Mesothelial cell of epicardium (in vitro differentiated cells): ENCODE results near the gene CADM1. TPM values are rescaled to one million over a fixed set of nuclear protein-coding genes. Genes with fewer than 3 reads are reported as not detected.

ENCODE experiments used
- DNase-seq, 2 experiments: peaks; one replicate each; pipeline ENCODE4 v3.0.0; 2021; ENCODE audit warnings: low spot score in 2 of 2; ENCODE audit not compliant: unreplicated experiment in 2 of 2
- H3K27ac Mint-ChIP-seq: 2 replicates; pipeline ENCODE4 v1.8.0; 2021; ENCODE audit warnings: mixed read lengths
- H3K27me3 Mint-ChIP-seq: 2 replicates; pipeline ENCODE4 v1.8.0; 2021; ENCODE audit warnings: low read depth, mixed read lengths
- H3K36me3 Mint-ChIP-seq: 2 replicates; pipeline ENCODE4 v1.8.0; 2021; ENCODE audit warnings: mixed read lengths
- H3K4me1 Mint-ChIP-seq: 2 replicates; pipeline ENCODE4 v1.8.0; 2021; ENCODE audit warnings: mixed read lengths
- H3K4me3 Mint-ChIP-seq: 2 replicates; pipeline ENCODE4 v1.8.0; 2021; ENCODE audit warnings: mild to moderate bottlenecking, moderate library complexity, mixed read lengths
- H3K9me3 Mint-ChIP-seq: 2 replicates; pipeline ENCODE4 v1.8.0; 2021; ENCODE audit warnings: mixed read lengths
- total RNA-seq: library from RNA; stranded (reverse); gene quantifications from 3 replicates; pipeline ENCODE4 v1.2.1, GENCODE V29; 2021
- TF ChIP-seq, protein P1 (sequence below): fragments of 200-600 bp; sonication (generic); IDR thresholded peaks from one replicate; pipeline ENCODE4 v1.5.0; 2021; ENCODE audit warnings: antibody characterized with exemption; ENCODE audit not compliant: unreplicated experiment

Gene CADM1
- total RNA-seq, 1 donor from 2014 or later: 60.9 TPM

DNA sequence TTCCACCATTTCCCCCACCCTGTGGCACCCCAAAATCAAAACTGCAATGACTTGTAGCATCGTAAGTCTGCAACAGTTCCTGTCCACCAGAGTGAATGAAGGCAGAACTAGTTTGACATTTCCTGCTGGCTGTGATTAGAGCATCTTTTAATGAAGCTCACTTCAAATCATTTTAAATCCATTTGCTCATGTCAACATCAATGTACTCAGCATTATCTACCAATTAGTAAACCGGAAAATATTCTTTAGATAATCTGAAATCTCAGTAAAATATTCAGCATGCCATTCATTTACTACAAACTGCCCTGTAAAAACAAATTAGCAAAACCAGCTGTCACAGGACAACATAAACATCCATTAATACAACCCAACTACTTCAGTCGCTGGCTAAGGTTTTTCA, 38.1 kb downstream of the CADM1 start:
- no peak for DNase-seq
- H3K36me3 Mint-ChIP-seq: no peaks in the 10 kb centered on the region
- H3K4me3 Mint-ChIP-seq: no peak overlapping the region
- H3K27ac Mint-ChIP-seq: no peak overlapping the region
- H3K4me1 Mint-ChIP-seq: peaks cover 13% of the 10 kb centered on the region
- TF ChIP-seq, protein P1, sequence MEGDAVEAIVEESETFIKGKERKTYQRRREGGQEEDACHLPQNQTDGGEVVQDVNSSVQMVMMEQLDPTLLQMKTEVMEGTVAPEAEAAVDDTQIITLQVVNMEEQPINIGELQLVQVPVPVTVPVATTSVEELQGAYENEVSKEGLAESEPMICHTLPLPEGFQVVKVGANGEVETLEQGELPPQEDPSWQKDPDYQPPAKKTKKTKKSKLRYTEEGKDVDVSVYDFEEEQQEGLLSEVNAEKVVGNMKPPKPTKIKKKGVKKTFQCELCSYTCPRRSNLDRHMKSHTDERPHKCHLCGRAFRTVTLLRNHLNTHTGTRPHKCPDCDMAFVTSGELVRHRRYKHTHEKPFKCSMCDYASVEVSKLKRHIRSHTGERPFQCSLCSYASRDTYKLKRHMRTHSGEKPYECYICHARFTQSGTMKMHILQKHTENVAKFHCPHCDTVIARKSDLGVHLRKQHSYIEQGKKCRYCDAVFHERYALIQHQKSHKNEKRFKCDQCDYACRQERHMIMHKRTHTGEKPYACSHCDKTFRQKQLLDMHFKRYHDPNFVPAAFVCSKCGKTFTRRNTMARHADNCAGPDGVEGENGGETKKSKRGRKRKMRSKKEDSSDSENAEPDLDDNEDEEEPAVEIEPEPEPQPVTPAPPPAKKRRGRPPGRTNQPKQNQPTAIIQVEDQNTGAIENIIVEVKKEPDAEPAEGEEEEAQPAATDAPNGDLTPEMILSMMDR: no peak
- peaks cover 5% of the 10 kb centered on the region for H3K27me3 Mint-ChIP-seq
- no peaks in the 10 kb centered on the region for H3K9me3 Mint-ChIP-seq

DNA sequence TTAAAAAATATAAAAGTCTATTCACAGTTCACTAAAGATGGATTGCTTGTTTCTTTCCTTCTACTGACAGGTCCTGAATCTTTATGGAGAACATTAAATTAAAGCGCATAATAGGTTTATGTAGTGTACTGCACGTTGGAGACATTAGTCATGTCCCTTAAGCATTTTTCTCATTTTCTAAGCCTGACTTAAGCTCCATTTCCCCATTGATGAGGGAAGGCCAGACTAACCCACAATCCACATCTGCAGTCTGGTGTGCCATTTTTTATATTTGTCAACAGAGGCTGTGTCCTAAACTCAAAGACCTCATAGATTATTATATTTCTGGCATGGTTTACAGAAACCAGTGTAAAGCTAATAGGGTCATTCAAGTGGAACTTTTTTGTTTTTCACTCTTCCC, 39.9 kb downstream of the CADM1 start:
- no peaks in the 10 kb centered on the region for H3K9me3 Mint-ChIP-seq
- peaks cover 21% of the 10 kb centered on the region for H3K4me1 Mint-ChIP-seq
- no peak overlapping the region for H3K4me3 Mint-ChIP-seq
- H3K27ac Mint-ChIP-seq: no peak overlapping the region
- no peaks in the 10 kb centered on the region for H3K36me3 Mint-ChIP-seq
- peaks cover 5% of the 10 kb centered on the region for H3K27me3 Mint-ChIP-seq
- TF ChIP-seq, protein P1: no peak
- DNase-seq: no peak

DNA sequence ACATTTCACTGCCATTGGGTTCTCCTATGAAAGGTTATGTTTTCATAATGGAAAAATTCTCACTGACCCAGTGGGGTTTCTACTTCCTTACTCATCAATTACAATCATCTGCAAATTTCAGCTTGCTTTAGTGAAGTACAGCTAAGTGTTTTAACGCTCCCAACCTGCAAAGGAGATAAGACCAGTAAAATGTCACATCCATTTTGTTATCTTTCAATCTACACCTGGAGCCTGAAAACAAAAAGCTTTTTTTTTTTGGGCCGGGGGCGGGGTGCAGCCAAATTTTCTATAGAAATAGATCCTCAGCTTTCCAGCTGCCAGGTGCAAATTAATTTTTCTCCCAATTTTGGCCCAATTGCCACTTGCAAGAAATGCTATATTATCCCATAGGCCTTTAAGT, 40.6 kb downstream of the CADM1 start:
- H3K27me3 Mint-ChIP-seq: peaks cover 5% of the 10 kb centered on the region
- TF ChIP-seq, protein P1: no peak
- no peaks in the 10 kb centered on the region for H3K9me3 Mint-ChIP-seq
- H3K36me3 Mint-ChIP-seq: no peaks in the 10 kb centered on the region
- H3K4me1 Mint-ChIP-seq: peaks cover 24% of the 10 kb centered on the region
- H3K4me3 Mint-ChIP-seq: no peak overlapping the region
- DNase-seq: no peak
- H3K27ac Mint-ChIP-seq: no peak overlapping the region

DNA sequence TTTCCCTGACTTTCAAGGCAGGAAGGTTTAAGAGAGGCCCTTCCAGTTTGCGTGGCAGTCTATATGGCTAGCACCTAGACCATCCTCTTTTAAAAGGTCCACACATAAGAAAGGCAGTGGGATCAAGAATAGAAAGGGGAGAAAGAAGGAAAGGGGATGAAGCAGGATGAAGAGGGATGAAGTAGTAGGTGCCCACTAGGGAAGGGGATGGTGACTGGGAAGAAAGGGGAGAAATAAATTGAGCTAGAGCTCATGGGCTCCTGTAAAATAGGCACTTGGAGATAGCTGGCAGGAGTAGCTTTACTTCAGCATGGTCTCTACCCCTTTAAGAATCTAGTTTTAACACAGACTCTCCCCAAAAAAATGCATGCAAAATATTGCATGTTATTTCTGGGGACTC, 41.5 kb downstream of the CADM1 start:
- no peaks in the 10 kb centered on the region for H3K9me3 Mint-ChIP-seq
- no peak overlapping the region for H3K27ac Mint-ChIP-seq
- no peaks in the 10 kb centered on the region for H3K36me3 Mint-ChIP-seq
- peaks cover 24% of the 10 kb centered on the region for H3K4me1 Mint-ChIP-seq
- no peak overlapping the region for H3K4me3 Mint-ChIP-seq
- peaks cover 5% of the 10 kb centered on the region for H3K27me3 Mint-ChIP-seq
- TF ChIP-seq, protein P1: no peak
- DNase-seq: no peak

DNA sequence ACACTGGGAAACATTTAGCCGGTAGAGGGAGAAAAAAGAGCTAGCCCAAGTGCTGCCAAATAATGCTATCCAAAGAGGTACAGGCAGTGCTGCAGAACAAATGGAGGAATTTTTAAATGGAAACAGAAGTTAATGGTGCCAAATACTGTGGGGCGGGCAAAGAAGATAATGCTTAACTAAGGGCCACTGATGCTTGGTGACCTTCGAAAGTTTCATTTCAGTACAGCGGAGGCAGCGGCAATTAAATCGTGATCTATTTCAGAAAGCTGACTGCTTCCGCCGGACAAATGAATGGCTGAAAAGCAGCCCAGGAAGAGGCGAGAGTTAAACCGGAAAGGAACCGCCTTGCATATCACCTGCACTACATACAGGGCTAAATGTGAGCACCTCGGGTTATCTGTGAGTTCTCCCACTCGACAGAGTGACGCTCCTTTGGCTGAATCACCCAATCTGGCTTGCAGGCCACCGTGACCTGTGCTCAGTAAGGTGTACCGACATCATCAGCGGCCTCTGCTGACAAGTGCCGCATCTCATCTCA, 42.1 kb downstream of the CADM1 start:
- Mint-ChIP-seq H3K9me3 (no peaks in the 10 kb centered on the region), H3K4me1 (peaks cover 24% of the 10 kb centered on the region), H3K27ac (no peak overlapping the region), H3K4me3 (no peak overlapping the region), H3K36me3 (no peaks in the 10 kb centered on the region), H3K27me3 (peaks cover 5% of the 10 kb centered on the region)
- no peak for DNase-seq
- TF ChIP-seq, protein P1: no peak

DNA sequence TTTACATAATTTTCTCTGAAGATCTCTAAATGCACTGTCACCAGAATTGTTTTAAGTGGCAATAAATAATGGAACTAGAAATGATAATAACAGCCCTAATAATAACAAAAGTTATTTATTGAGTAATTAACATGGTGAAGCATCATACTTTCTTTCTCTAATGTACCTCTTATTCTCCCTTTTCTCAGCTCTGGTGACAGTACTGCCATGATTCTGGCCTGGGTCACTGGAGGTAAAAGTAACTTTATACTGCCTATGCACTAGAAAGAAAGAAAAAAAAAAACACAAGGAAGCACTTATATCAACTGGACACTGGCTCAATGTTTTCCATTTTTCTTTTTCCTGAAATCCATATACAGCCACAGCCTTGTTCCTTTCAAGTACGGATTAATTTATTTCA, 43.7 kb downstream of the CADM1 start:
- no peaks in the 10 kb centered on the region for H3K9me3 Mint-ChIP-seq
- H3K27me3 Mint-ChIP-seq: peaks cover 5% of the 10 kb centered on the region
- no peak overlapping the region for H3K4me3 Mint-ChIP-seq
- no peaks in the 10 kb centered on the region for H3K36me3 Mint-ChIP-seq
- no peak overlapping the region for H3K27ac Mint-ChIP-seq
- TF ChIP-seq, protein P1: no peak
- DNase-seq: no peak
- peaks cover 25% of the 10 kb centered on the region for H3K4me1 Mint-ChIP-seq
